Mesodermal cell (in vitro differentiated cells): ENCODE results near the gene HSD17B11.
"Not testable (repeated sequence)": the region's sequence is repeated elsewhere in the genome, so short reads cannot be mapped to it uniquely, and the experiment has no call there.

ENCODE experiments used
- H3K27ac ChIP-seq: 2 replicates; pipeline ENCODE4 v1.7.0; 2013; ENCODE audit warnings: mild to moderate bottlenecking, low read depth, low read length, moderate library complexity; ENCODE audit not compliant: severe bottlenecking
- H3K36me3 ChIP-seq: 2 replicates; pipeline ENCODE4 v1.7.1; 2013; ENCODE audit warnings: mild to moderate bottlenecking, low read length, moderate library complexity; ENCODE audit not compliant: control insufficient read depth, insufficient read depth
- H3K4me1 ChIP-seq: one replicate; pipeline ENCODE4 v1.7.1; 2013; ENCODE audit warnings: mild to moderate bottlenecking, low read length; ENCODE audit not compliant: insufficient read depth, control insufficient read depth, poor library complexity, severe bottlenecking
- H3K4me3 ChIP-seq: 2 replicates; pipeline ENCODE4 v1.7.0; 2013; ENCODE audit warnings: low read length, control low read depth, mild to moderate bottlenecking; ENCODE audit not compliant: insufficient read depth, poor library complexity, severe bottlenecking; ENCODE audit errors: extremely low read depth
- H3K9me3 ChIP-seq: 2 replicates; pipeline ENCODE4 v1.7.1; 2013; ENCODE audit warnings: mild to moderate bottlenecking, low read length, moderate library complexity; ENCODE audit not compliant: control insufficient read depth
- WGBS, 2 experiments: methylation state at CpG; one replicate each; pipeline ENCODE4 v1.1.5; 2013; ENCODE audit warnings: missing lambda C conversion rate in 2 of 2; ENCODE audit not compliant: insufficient coverage in 2 of 2; 5-methylcytosine and 5-hydroxymethylcytosine counted together

Gene HSD17B11

GRCh38 chr4:87360338-87360935, 30.6 kb downstream of the HSD17B11 start:
- H3K27ac ChIP-seq: peak overlapping the region; percentile 11
- WGBS, 2 experiments: 78 to 82% methylated on average over 3 to 4 of the region's 7 CpGs
- H3K4me1 ChIP-seq: no peaks in the 10 kb centered on the region
- peaks cover 71% of the 10 kb centered on the region for H3K36me3 ChIP-seq
- no peaks in the 10 kb centered on the region for H3K9me3 ChIP-seq
- no peak overlapping the region for H3K4me3 ChIP-seq

- Histone ChIP-seq H3K9me3 (no peaks in the 10 kb centered on the region), H3K4me1 (no peaks in the 10 kb centered on the region), H3K4me3 (no peak overlapping the region), H3K36me3 (peaks cover 73% of the 10 kb centered on the region), H3K27ac (no peak overlapping the region)
- no CpG with 5 or more reads among the region's 4 CpGs for WGBS, 2 experiments
Observed at GRCh38 chr4:87359258-87359657, 31.7 kb downstream of the HSD17B11 start.

GRCh38 chr4:87356832-87357526, 34.0 kb downstream of the HSD17B11 start:
- peaks cover 61% of the 10 kb centered on the region for H3K36me3 ChIP-seq
- H3K27ac ChIP-seq: no peak overlapping the region
- 80 to 88% methylated on average over 1 of the region's 2 CpGs for WGBS, 2 experiments
- H3K9me3 ChIP-seq: no peaks in the 10 kb centered on the region
- no peak overlapping the region for H3K4me3 ChIP-seq
- no peaks in the 10 kb centered on the region for H3K4me1 ChIP-seq

- WGBS, 2 experiments: 100% methylated on average over 1 of the region's 7 CpGs; no CpG with 5 or more reads in 1 of the 2 experiments
Observed at GRCh38 chr4:87354168-87355102, 36.6 kb downstream of the HSD17B11 start.

GRCh38 chr4:87353592-87353991, 37.4 kb downstream of the HSD17B11 start:
- WGBS, 2 experiments: 19% methylated on average over 3 of the region's 3 CpGs; no CpG with 5 or more reads in 1 of the 2 experiments
- no peaks in the 10 kb centered on the region for H3K4me1 ChIP-seq
- H3K9me3 ChIP-seq: no peaks in the 10 kb centered on the region
- no peak overlapping the region for H3K4me3 ChIP-seq
- H3K27ac ChIP-seq: no peak overlapping the region
- peaks cover 37% of the 10 kb centered on the region for H3K36me3 ChIP-seq

More at GRCh38 chr4:87354168-87355102, 36.6 kb downstream of the HSD17B11 start:
- Histone ChIP-seq H3K9me3 (no peaks in the 10 kb centered on the region), H3K4me3 (no peak overlapping the region), H3K4me1 (no peaks in the 10 kb centered on the region), H3K36me3 (peaks cover 44% of the 10 kb centered on the region), H3K27ac (no peak overlapping the region)

GRCh38 chr4:87345139-87345538, 45.8 kb downstream of the HSD17B11 start:
- Histone ChIP-seq H3K36me3 (peaks cover 18% of the 10 kb centered on the region), H3K9me3 (no peaks in the 10 kb centered on the region), H3K4me3 (no peak overlapping the region), H3K27ac (no peak overlapping the region), H3K4me1 (no peaks in the 10 kb centered on the region)

GRCh38 chr4:87342872-87343271, 48.1 kb downstream of the HSD17B11 start:
- Histone ChIP-seq H3K4me1 (no peaks in the 10 kb centered on the region), H3K27ac (no peak overlapping the region), H3K9me3 (no peaks in the 10 kb centered on the region), H3K36me3 (peaks cover 34% of the 10 kb centered on the region), H3K4me3 (no peak overlapping the region)
- 83 to 100% methylated on average over 3 of the region's 3 CpGs for WGBS, 2 experiments

GRCh38 chr4:87341954-87342635, 48.9 kb downstream of the HSD17B11 start:
- H3K27ac ChIP-seq, H3K4me3 ChIP-seq, H3K9me3 ChIP-seq, H3K4me1 ChIP-seq: not testable (repeated sequence)
- peaks cover 34% of the 10 kb centered on the region for H3K36me3 ChIP-seq
- WGBS, 2 experiments: 81 to 91% methylated on average over 5 of the region's 8 CpGs

- Histone ChIP-seq H3K4me3 (no peak overlapping the region), H3K9me3 (no peaks in the 10 kb centered on the region), H3K27ac (no peak overlapping the region), H3K36me3 (peaks cover 19% of the 10 kb centered on the region), H3K4me1 (no peaks in the 10 kb centered on the region)
- no CpG with 5 or more reads among the region's 2 CpGs for WGBS, 2 experiments
Observed at GRCh38 chr4:87339440-87339839, 51.5 kb downstream of the HSD17B11 start.

GRCh38 chr4:87337361-87337760, 53.6 kb downstream of the HSD17B11 start:
- Histone ChIP-seq H3K36me3 (peaks cover 24% of the 10 kb centered on the region), H3K9me3 (no peaks in the 10 kb centered on the region), H3K4me3 (no peak overlapping the region), H3K27ac (no peak overlapping the region), H3K4me1 (no peaks in the 10 kb centered on the region)
- no CpG with 5 or more reads among the region's 1 CpG for WGBS, 2 experiments
